Neutrophil (primary cell): ENCODE results near the gene VWA7.

Experiments used
- H3K27ac ChIP-seq: fragments of 200-600 bp; sonication (generic); 2 replicates; pipeline ENCODE4 v1.5.1; 2016; ENCODE audit warnings: mild to moderate bottlenecking, moderate library complexity
- H3K27me3 ChIP-seq: fragments of 200-600 bp; sonication (generic); 2 replicates; pipeline ENCODE4 v1.6.0; 2016; ENCODE audit warnings: mild to moderate bottlenecking
- H3K36me3 ChIP-seq: fragments of 200-600 bp; sonication (generic); 2 replicates; pipeline ENCODE4 v1.5.1; 2017
- H3K4me1 ChIP-seq, 2 experiments: fragments of 200-600 bp in 1 of 2; sonication (generic) in 1 of 2; 1 replicate in 1 of 2; 2 replicates in 1 of 2; pipeline versions ENCODE4 v1.5.1 to v1.6.1; 2013 to 2016; ENCODE audit warnings: low read depth in 1 of 2, low read length in 1 of 2, mild to moderate bottlenecking in 1 of 2, moderate library complexity in 1 of 2; ENCODE audit not compliant: control insufficient read depth in 1 of 2, insufficient read depth in 1 of 2
- H3K4me3 ChIP-seq, 2 experiments: fragments of 200-600 bp in 1 of 2; sonication (generic) in 1 of 2; 1 replicate in 1 of 2; 2 replicates in 1 of 2; pipeline ENCODE4 v1.5.1; 2013 to 2016; ENCODE audit warnings: low read depth in 1 of 2, low read length in 1 of 2, mild to moderate bottlenecking in 1 of 2, moderate library complexity in 1 of 2
- H3K9me3 ChIP-seq: fragments of 200-600 bp; sonication (generic); 2 replicates; pipeline ENCODE4 v1.5.1; 2016
- TF ChIP-seq, protein P1 (sequence below): fragments of 200-600 bp; sonication (generic); IDR thresholded peaks from 2 replicates; pipeline ENCODE4 v1.5.1; 2016; ENCODE audit warnings: antibody characterized with exemption

Gene VWA7

DNA sequence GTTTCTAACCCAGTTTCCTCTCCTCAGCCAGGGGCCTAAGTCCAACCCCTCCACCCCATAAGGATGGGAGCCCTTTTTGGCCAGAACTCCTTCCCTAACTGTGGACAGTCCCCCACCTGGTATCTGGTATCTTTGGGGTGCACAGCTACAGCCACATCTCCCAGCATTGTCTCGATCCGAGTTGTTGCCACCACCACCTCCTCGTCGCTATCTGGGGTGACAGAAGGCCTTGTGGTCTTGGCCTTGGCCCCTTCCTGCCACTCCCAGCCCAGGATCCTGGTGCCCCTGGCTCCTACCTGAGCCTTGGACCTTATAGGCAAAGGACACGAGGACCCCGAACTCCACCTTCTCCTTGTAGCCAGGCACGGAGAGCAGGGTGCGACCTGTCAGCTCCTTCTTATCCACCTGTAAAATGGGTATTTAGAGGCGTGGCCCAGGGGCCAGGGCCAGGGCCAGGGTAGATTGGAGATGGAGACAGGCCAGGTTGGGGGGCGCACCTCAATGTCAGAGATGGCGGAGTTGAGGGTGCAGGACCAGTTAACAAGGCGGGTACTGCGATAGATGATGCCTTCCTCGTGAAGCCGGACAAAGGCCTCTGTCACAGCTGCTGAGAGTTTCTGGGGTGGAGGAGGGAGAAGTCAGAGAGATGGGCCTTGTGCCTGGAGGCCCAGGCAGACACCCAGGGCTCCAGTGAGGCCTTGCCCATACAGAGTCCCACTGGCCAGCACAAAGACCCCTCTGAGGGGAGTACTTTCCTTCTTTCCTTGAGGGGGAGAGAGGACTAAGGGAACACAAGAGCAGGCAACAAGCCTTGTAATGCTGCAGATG, 7.2 kb upstream of the VWA7 start:
- no peaks in the 10 kb centered on the region for H3K9me3 ChIP-seq
- TF ChIP-seq, protein P1, sequence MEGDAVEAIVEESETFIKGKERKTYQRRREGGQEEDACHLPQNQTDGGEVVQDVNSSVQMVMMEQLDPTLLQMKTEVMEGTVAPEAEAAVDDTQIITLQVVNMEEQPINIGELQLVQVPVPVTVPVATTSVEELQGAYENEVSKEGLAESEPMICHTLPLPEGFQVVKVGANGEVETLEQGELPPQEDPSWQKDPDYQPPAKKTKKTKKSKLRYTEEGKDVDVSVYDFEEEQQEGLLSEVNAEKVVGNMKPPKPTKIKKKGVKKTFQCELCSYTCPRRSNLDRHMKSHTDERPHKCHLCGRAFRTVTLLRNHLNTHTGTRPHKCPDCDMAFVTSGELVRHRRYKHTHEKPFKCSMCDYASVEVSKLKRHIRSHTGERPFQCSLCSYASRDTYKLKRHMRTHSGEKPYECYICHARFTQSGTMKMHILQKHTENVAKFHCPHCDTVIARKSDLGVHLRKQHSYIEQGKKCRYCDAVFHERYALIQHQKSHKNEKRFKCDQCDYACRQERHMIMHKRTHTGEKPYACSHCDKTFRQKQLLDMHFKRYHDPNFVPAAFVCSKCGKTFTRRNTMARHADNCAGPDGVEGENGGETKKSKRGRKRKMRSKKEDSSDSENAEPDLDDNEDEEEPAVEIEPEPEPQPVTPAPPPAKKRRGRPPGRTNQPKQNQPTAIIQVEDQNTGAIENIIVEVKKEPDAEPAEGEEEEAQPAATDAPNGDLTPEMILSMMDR = no peak
- peaks cover 19% of the 10 kb centered on the region for H3K36me3 ChIP-seq
- H3K27ac ChIP-seq = no peak overlapping the region
- no peaks in the 10 kb centered on the region for H3K4me1 ChIP-seq
- no peak overlapping the region for H3K4me3 ChIP-seq
- H3K27me3 ChIP-seq = no peaks in the 10 kb centered on the region

- H3K27ac ChIP-seq = no peak overlapping the region
- no peaks in the 10 kb centered on the region for H3K9me3 ChIP-seq
- TF ChIP-seq, protein P1 = no peak
- no peak overlapping the region for H3K4me3 ChIP-seq
- H3K4me1 ChIP-seq = peaks cover 2 to 3% of the 10 kb centered on the region in 2 experiments
- peaks cover 23% of the 10 kb centered on the region for H3K36me3 ChIP-seq
- H3K27me3 ChIP-seq = no peaks in the 10 kb centered on the region
These were observed 5.2 kb upstream of the VWA7 start for GRCh38 chr6:31782126-31782855.

DNA sequence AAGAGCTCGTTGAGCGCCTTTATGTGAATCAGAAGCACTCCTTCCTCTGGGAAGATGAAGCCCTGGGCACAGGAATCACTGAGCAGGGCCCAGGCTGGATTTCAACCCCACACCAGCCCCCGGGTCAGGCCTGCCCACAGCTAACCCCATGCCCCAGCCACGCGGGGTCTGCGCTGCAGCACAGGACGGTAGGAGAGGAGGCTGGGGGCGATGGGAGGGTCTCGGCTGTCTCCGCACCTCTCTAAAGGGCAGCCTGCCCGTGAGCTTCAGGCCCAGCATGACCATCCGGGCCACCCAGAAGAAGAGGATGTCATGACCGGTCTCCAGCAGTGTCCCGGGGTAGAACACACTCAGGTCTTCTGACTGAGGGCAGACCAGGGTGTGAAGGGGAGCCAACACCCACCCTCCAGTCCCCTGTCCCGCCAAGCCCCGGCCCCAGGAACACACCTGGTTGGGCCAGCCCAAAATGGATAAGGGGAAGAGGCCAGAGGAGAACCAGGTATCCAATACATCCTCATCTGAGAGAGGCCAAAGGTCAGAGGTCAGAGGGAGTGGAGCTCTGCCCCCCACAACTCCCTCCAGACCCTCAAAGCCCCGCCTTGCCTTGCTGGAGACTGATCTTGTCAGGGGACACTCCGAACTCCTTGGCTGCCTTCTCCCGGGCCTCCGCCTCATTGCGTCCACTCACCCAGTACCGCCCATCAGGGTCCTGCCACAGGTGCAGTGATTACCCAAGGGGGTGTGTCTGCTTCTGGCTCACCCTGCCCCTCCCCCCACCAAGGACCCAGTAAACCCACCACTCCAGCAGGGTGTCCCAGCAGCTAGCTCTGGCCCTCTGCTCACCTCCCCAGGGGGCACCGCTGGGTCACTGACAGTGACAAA, 4.4 kb upstream of the VWA7 start:
- Histone ChIP-seq H3K9me3 (no peaks in the 10 kb centered on the region), H3K27me3 (peaks cover 5% of the 10 kb centered on the region), H3K27ac (no peak overlapping the region), H3K4me1 (peaks cover 4 to 10% of the 10 kb centered on the region in 2 experiments), H3K4me3 (no peak overlapping the region), H3K36me3 (peaks cover 23% of the 10 kb centered on the region)
- TF ChIP-seq, protein P1 = no peak

- Histone ChIP-seq H3K27me3 (peaks cover 5% of the 10 kb centered on the region), H3K4me3 (no peak overlapping the region), H3K9me3 (no peaks in the 10 kb centered on the region), H3K27ac (no peak overlapping the region), H3K36me3 (peaks cover 23% of the 10 kb centered on the region), H3K4me1 (peaks cover 4 to 11% of the 10 kb centered on the region in 2 experiments)
- TF ChIP-seq, protein P1 = no peak
These were observed 3.5 kb upstream of the VWA7 start for GRCh38 chr6:31780507-31781243.

DNA sequence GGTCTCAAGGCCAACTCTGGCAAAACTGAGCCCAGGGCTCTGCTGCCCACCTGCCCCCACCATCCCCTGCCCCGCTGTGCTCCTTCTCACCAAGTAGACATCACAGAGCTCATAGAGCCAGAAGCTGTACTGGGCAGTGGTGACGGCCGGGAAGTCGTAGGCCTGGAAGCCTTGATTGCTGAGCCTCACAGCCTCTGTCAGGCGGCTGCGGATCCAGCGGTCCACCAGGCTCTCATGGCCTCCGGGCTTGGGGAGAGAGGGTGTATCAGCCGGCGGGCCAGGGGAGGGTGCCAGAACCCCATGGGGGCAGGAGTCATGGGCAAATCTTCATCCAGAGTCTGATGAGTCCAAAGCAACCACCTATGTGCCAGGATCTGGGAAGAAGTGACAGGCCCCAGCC, 2.8 kb upstream of the VWA7 start:
- Histone ChIP-seq H3K27me3 (peaks cover 5% of the 10 kb centered on the region), H3K4me1 (peaks cover 4 to 11% of the 10 kb centered on the region in 2 experiments), H3K9me3 (no peaks in the 10 kb centered on the region), H3K27ac (no peak overlapping the region), H3K4me3 (no peak overlapping the region), H3K36me3 (peaks cover 23% of the 10 kb centered on the region)
- TF ChIP-seq, protein P1 = no peak
